ENCODE measurements around the gene CRYZL1. TPM values are rescaled to one million over a fixed set of nuclear protein-coding genes. Genes with fewer than 3 reads are reported as not detected.

The CRYZL1 gene
- total and polyA plus RNA-seq, 12 donors, result 14.0 to 69.5 (median 33.4) TPM

DNA sequence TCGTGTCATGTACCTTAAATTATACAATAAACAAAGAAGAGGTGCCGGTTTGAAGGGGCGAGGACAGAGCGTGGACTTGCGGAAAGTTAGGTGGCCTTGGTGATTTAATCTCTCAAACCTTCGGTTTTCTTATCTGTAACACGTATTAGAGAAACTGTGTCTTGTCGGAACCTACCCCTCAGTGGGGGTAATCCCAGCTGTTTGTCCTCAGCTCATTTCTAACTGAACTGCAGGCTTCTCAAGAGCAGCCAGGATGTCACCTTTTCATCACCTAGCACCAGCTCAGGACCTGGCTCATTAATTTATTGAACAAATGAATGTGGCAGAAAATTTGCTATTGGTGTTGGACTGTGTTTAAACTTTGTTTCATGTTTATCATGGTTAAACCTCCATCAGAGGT is 31.9 kb upstream of the CRYZL1 start:
- Histone ChIP-seq H3K4me1 (replicated peaks in 1 of 2) (peaks cover 19 to 41% of the 10 kb centered on the region in 2 donors), H3K9me3 (replicated peaks in 1 of 3) (no peaks in the 10 kb centered on the region), H3K27me3 (no peaks in the 10 kb centered on the region), H3K4me3 (no peak overlapping the region), H3K27ac (peak overlapping the region in 1 of 5 donors; percentile 24), H3K36me3 (replicated peaks in 1 of 2) (no peaks in the 10 kb centered on the region)
- TF ChIP-seq, protein P1, sequence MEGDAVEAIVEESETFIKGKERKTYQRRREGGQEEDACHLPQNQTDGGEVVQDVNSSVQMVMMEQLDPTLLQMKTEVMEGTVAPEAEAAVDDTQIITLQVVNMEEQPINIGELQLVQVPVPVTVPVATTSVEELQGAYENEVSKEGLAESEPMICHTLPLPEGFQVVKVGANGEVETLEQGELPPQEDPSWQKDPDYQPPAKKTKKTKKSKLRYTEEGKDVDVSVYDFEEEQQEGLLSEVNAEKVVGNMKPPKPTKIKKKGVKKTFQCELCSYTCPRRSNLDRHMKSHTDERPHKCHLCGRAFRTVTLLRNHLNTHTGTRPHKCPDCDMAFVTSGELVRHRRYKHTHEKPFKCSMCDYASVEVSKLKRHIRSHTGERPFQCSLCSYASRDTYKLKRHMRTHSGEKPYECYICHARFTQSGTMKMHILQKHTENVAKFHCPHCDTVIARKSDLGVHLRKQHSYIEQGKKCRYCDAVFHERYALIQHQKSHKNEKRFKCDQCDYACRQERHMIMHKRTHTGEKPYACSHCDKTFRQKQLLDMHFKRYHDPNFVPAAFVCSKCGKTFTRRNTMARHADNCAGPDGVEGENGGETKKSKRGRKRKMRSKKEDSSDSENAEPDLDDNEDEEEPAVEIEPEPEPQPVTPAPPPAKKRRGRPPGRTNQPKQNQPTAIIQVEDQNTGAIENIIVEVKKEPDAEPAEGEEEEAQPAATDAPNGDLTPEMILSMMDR (IDR thresholded peaks at IDR 0.05), result no peak
- TF ChIP-seq POLR2A (IDR thresholded peaks at IDR 0.05), result no peak
- 46 to 60% (median 55%) methylated on average over 8 of the region's 8 CpGs for WGBS, 4 donors
- no peak for DNase-seq
- intact Hi-C loops (cut with DNase I), result no loop called here

DNA sequence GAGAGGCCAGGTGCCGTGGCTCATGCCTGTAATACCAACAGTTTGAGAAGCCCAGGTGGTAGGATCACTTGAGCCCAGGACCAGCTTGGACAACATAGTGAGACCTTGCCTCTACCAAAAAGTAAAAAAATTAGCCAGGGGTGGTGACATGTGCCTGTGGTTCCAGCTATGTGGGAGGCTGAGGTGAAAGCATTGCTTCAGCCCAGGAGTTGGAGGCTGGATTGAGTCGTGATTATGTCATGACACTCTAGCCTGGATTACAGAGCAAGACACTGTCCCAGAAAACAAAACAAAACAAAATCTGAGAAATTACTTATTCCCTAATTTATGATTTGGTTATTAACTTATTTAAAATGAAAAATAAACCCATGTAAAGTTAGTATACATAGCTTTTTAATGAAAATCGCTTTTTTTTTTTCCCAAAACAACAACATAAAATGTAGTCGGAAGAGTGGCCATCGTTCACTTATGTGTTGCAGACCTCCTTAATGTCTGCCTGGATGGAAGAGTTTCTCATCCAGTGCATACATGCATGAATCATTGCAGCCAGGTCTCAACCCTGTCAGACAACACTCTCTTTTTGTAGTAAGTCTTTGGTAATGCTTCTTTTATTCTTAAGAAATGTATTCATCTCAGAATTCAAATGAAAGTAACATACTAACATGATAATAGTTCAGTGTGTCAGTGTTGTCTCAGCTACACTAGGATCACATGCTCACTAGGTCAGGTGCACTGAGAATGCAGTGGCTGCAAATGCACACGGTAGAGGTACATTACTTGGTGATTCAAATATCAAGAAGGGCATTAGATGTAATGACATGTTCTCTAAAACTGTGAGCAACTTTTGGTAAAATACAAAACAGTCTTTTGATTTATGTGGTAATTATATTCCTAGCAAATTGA is 28.8 kb upstream of the CRYZL1 start:
- intact Hi-C loops (cut with DNase I), result no loop called here
- no peaks in the 10 kb centered on the region for H3K36me3 ChIP-seq (replicated peaks in 1 of 2)
- H3K4me3 ChIP-seq, result no peak overlapping the region
- 81 to 88% (median 84%) methylated on average over 6 of the region's 6 CpGs for WGBS, 4 donors
- no peak for DNase-seq
- TF ChIP-seq POLR2A (IDR thresholded peaks at IDR 0.05), result no peak
- TF ChIP-seq, protein P1 (IDR thresholded peaks at IDR 0.05), result no peak
- H3K27me3 ChIP-seq, result no peaks in the 10 kb centered on the region
- H3K27ac ChIP-seq, result no peak overlapping the region
- peaks cover 24 to 47% of the 10 kb centered on the region in 2 donors for H3K4me1 ChIP-seq (replicated peaks in 1 of 2)
- H3K9me3 ChIP-seq (replicated peaks in 1 of 3), result no peaks in the 10 kb centered on the region

DNA sequence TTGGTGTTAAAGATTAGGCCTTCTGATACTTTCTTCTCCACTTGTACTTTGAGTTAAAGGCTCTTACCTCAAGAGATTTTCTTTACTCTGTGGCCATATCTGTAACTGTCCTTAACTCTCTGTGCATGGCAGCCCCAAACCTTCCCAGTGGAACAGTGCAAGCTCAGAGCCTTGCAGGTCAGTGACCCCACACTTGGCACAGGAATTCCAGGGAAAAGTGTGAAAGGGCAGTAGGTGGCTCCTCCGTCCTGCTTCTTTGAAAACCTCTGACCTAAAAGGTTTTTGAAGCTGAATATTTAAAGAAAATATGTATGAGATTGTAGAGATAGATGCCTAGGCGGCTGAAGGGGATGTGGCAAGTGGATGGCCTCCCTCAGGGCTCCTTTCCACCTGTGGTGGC is 27.1 kb upstream of the CRYZL1 start:
- WGBS, 4 donors, result 57 to 75% (median 70%) methylated on average over 2 of the region's 2 CpGs
- TF ChIP-seq, protein P1 (IDR thresholded peaks at IDR 0.05), result no peak
- no peak for TF ChIP-seq POLR2A (IDR thresholded peaks at IDR 0.05)
- peak overlapping the region in 3 of 5 donors; percentile 1 to 70 (median 39) for H3K27ac ChIP-seq
- peaks cover 16 to 33% of the 10 kb centered on the region in 2 donors for H3K4me1 ChIP-seq (replicated peaks in 1 of 2)
- H3K9me3 ChIP-seq (replicated peaks in 1 of 3), result no peaks in the 10 kb centered on the region
- no peaks in the 10 kb centered on the region for H3K36me3 ChIP-seq (replicated peaks in 1 of 2)
- intact Hi-C loops (cut with DNase I), result no loop called here
- H3K27me3 ChIP-seq, result no peaks in the 10 kb centered on the region
- DNase-seq, result peak in 1 of 7 donors; percentile 35
- H3K4me3 ChIP-seq, result no peak overlapping the region

DNA sequence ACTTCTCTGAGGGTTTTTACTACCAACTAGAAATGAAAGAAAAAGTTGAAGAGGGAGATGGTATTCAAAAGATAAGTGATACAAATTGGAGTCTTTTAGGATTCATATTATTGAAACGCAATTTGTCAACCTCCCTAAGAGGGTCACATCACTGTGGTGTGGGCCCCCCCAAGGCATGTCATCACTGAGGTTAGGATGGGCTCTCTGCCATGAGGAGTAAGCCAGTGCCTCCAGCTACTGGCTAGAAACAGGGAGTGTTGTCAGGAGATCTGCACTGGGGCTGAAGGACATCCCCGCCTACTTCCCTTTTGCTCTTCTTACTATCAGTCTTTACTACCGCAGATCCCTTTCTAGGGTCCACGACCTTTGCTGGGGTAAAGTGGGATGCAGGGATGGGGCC is 26.6 kb upstream of the CRYZL1 start:
- 20 to 43% (median 27%) methylated on average over 4 of the region's 4 CpGs for WGBS, 4 donors
- DNase-seq, result peak in 3 of 7 donors; percentile 38 to 41 (median 39)
- Histone ChIP-seq H3K4me1 (replicated peaks in 1 of 2) (peaks cover 12 to 29% of the 10 kb centered on the region in 2 donors), H3K4me3 (no peak overlapping the region), H3K36me3 (replicated peaks in 1 of 2) (no peaks in the 10 kb centered on the region), H3K9me3 (replicated peaks in 1 of 3) (no peaks in the 10 kb centered on the region), H3K27me3 (no peaks in the 10 kb centered on the region), H3K27ac (peak overlapping the region in 3 of 5 donors; percentile 1 to 70 (median 39))
- no peak for TF ChIP-seq POLR2A (IDR thresholded peaks at IDR 0.05)
- TF ChIP-seq, protein P1 (IDR thresholded peaks at IDR 0.05), result no peak
- intact Hi-C loops (cut with DNase I), result no loop called here
